KMS-11 (cell line): ENCODE measurements around the gene GDI2.
"Not testable (repeated sequence)": the region's sequence is repeated elsewhere in the genome, so short reads cannot be mapped to it uniquely, and the experiment has no call there.

ENCODE experiments used
- H2AFZ ChIP-seq: fragments of 200-600 bp; sonication (generic); 2 replicates; pipeline ENCODE4 v1.6.1; 2016; ENCODE audit warnings: antibody characterized with exemption, mixed run types, low read depth
- H3K27ac ChIP-seq: fragments of 200-600 bp; sonication (generic); 2 replicates; pipeline ENCODE4 v1.6.1; 2016; ENCODE audit warnings: mild to moderate bottlenecking, mixed run types
- H3K27me3 ChIP-seq: fragments of 200-600 bp; sonication (generic); 2 replicates; pipeline ENCODE4 v1.6.1; 2017; ENCODE audit warnings: mild to moderate bottlenecking, low read depth, mixed run types, moderate library complexity; ENCODE audit not compliant: insufficient read depth
- H3K36me3 ChIP-seq: fragments of 200-600 bp; sonication (generic); 2 replicates; pipeline ENCODE4 v1.6.1; 2017; ENCODE audit warnings: mild to moderate bottlenecking, mixed run types; ENCODE audit not compliant: insufficient read depth
- H3K4me1 ChIP-seq: fragments of 200-600 bp; sonication (generic); 2 replicates; pipeline ENCODE4 v1.6.1; 2016; ENCODE audit warnings: mild to moderate bottlenecking, low read depth, mixed run types; ENCODE audit not compliant: poor library complexity, severe bottlenecking
- H3K4me2 ChIP-seq: fragments of 200-600 bp; sonication (generic); 2 replicates; pipeline ENCODE4 v1.7.0; 2016; ENCODE audit warnings: mild to moderate bottlenecking, mixed run types
- H3K4me3 ChIP-seq: fragments of 200-600 bp; sonication (generic); IDR thresholded peaks from 2 replicates; pipeline ENCODE4 v1.6.1; 2017; ENCODE audit warnings: low read depth, low read length, mixed read lengths; ENCODE audit not compliant: insufficient read depth
- H3K79me2 ChIP-seq: fragments of 200-600 bp; sonication (generic); 2 replicates; pipeline ENCODE4 v1.6.1; 2016; ENCODE audit warnings: low read depth, mixed run types; ENCODE audit not compliant: insufficient read depth
- H3K9ac ChIP-seq: fragments of 200-600 bp; sonication (generic); 2 replicates; pipeline ENCODE4 v1.6.1; 2016; ENCODE audit warnings: mild to moderate bottlenecking, mixed run types
- H4K20me1 ChIP-seq: fragments of 200-600 bp; sonication (generic); 2 replicates; pipeline ENCODE4 v1.6.1; 2016; ENCODE audit warnings: mild to moderate bottlenecking, mixed run types; ENCODE audit not compliant: insufficient read depth
- CTCF ChIP-seq: fragments of 200-600 bp; sonication (generic); conservative IDR thresholded peaks from 2 replicates; pipeline ENCODE4 v1.6.1; 2017; ENCODE audit warnings: low read depth, mild to moderate bottlenecking, antibody characterized with exemption, low read length, moderate library complexity, mixed read lengths

The GDI2 gene

GRCh38 chr10:5810225-5810624 is 3.0 kb downstream of the GDI2 start:
- Histone ChIP-seq H3K4me1 (peaks cover 64% of the 10 kb centered on the region), H4K20me1 (peaks cover 57% of the 10 kb centered on the region), H3K79me2 (peaks cover 79% of the 10 kb centered on the region), H2AFZ (no peak overlapping the region), H3K27me3 (no peaks in the 10 kb centered on the region), H3K27ac (peak overlapping the region; percentile 10; the same call in 1 of the 2 replicates), H3K36me3 (peaks cover 4% of the 10 kb centered on the region; the same call in 1 of the 2 replicates), H3K9ac (peak overlapping the region; percentile 11; the same call in 1 of the 2 replicates), H3K4me3 (no peak overlapping the region), H3K4me2 (peak overlapping the region; percentile 78)
- no peak for TF ChIP-seq CTCF

GRCh38 chr10:5809527-5810154 is 3.6 kb downstream of the GDI2 start:
- Histone ChIP-seq H3K4me2 (peak overlapping the region; percentile 78), H3K36me3 (peaks cover 4% of the 10 kb centered on the region; the same call in 1 of the 2 replicates), H3K79me2 (peaks cover 85% of the 10 kb centered on the region), H3K4me1 (peaks cover 59% of the 10 kb centered on the region), H3K27me3 (no peaks in the 10 kb centered on the region), H4K20me1 (peaks cover 57% of the 10 kb centered on the region), H3K27ac (peak overlapping the region; percentile 10; the same call in 1 of the 2 replicates), H3K4me3 (no peak overlapping the region), H3K9ac (peak overlapping the region; percentile 11; the same call in 1 of the 2 replicates), H2AFZ (no peak overlapping the region)
- no peak for TF ChIP-seq CTCF

GRCh38 chr10:5808783-5809392 is 4.3 kb downstream of the GDI2 start:
- Histone ChIP-seq H3K4me2 (peak overlapping the region; percentile 78), H4K20me1 (peaks cover 57% of the 10 kb centered on the region), H3K4me1 (peaks cover 51% of the 10 kb centered on the region), H3K79me2 (peaks cover 93% of the 10 kb centered on the region)
- H3K9ac ChIP-seq, H3K27ac ChIP-seq, H2AFZ ChIP-seq, H3K27me3 ChIP-seq, H3K36me3 ChIP-seq, H3K4me3 ChIP-seq: not testable (repeated sequence)

GRCh38 chr10:5806745-5807144 is 6.5 kb downstream of the GDI2 start:
- H3K27me3 ChIP-seq, result no peaks in the 10 kb centered on the region
- H3K9ac ChIP-seq, result no peak overlapping the region
- H3K4me1 ChIP-seq, result peaks cover 51% of the 10 kb centered on the region
- H2AFZ ChIP-seq, result no peak overlapping the region
- no peak overlapping the region for H3K4me2 ChIP-seq
- peaks cover 100% of the 10 kb centered on the region for H3K79me2 ChIP-seq
- peaks cover 4% of the 10 kb centered on the region; the same call in 1 of the 2 replicates for H3K36me3 ChIP-seq
- H3K4me3 ChIP-seq, result no peak overlapping the region
- TF ChIP-seq CTCF, result no peak
- H4K20me1 ChIP-seq, result peaks cover 62% of the 10 kb centered on the region
- no peak overlapping the region for H3K27ac ChIP-seq

- Histone ChIP-seq H3K36me3 (peaks cover 4% of the 10 kb centered on the region; the same call in 1 of the 2 replicates), H2AFZ (no peak overlapping the region), H3K27ac (no peak overlapping the region), H3K79me2 (peaks cover 100% of the 10 kb centered on the region), H3K9ac (no peak overlapping the region), H3K27me3 (no peaks in the 10 kb centered on the region), H3K4me1 (peaks cover 43% of the 10 kb centered on the region), H4K20me1 (peaks cover 54% of the 10 kb centered on the region), H3K4me3 (no peak overlapping the region), H3K4me2 (no peak overlapping the region)
- no peak for TF ChIP-seq CTCF
These were observed 7.5 kb downstream of the GDI2 start for GRCh38 chr10:5805711-5806110.
